HG02870 (cell line): ENCODE data around the gene GLP2R.

Experiments used
- ATAC-seq: cut with Tn5 transposase; IDR thresholded peaks from one replicate; pipeline ENCODE4 v1.9.1; 2021; ENCODE audit warnings: mild to moderate bottlenecking, moderate library complexity; ENCODE audit not compliant: unreplicated experiment

The GLP2R gene

DNA sequence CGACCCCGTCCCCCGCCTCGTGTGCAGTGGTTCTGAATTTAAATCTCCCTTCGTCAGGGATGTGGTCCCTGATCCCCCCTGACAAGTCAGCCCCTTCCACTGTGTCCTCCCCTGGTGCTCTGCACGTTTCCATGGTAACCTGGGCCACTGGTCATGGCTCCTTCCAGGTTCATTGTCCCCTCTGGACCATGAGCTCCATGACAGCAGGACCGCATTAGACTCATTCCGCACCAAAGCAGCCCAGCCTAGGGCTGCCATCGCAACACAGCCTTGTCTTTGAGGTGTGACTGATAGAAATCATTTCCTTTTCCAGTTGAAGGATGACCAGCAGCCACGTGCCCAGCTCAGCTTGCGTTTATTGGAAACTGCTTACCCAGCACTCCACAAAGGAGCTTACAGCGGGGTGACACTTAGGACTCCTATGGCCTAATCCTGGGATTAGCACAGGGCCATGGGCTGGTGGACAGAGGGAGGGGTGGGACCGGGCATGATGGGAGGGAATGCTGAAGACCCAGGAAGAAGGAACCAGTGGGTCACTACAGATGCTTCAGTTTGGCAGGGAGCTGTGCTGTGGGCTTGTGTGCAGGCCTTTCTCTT is 71.7 kb downstream of the GLP2R start:
- no peak for ATAC-seq

DNA sequence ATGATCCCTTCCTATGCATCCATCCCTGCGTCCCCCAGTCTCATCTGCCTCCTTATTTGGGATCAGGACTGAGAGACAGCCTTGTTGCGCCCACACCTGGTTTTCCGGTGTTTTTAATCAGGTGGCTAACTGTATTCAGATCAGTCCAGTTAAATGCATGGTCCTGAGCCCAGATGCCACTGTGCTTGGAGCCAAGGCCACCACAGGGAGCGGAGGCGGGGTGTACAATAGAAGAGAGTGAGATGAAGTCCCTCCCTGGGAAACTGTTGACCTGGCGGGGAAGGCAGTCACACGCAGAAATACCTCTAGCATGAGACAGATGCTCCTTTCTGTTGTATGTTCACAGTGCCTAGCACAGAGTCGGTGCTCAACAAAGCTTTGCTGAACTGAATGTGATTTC is 73.1 kb downstream of the GLP2R start:
- no peak for ATAC-seq

DNA sequence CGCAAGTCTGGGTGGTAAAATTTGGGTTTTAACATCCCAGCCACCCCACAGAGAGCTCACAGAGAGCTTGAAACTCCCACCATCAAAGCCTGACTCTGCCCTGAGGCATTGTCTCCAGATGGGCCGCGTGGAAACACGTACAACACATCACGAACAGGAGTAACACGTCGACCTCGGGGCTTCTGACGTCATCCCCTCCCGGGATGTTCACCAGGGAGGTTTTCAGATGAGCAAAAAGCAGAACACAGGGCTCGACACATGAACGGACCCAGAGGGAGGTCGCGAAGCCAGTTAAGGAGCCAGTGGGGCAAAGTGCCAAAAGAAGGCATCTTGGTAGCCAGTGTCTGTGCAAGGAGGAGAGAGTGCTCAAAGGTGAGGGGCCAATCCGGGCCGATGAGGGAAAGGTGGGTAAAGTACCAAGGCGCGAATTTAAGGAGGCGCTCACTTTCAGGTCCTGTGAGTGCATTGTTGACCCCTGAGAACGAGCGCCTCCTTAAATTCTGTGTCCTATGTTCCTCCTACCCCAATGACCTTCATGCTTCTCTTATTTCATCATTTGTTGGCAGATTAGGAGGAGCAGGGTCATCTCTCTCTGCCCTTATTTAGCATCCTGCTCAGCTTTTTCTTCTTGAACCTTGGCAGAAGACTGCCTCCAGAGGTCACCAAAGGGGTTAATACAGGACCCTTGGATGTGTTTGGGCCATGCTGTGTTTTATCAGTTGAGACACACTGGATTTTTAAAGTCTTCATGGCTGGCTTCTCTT is 73.7 kb downstream of the GLP2R start:
- ATAC-seq = no peak

DNA sequence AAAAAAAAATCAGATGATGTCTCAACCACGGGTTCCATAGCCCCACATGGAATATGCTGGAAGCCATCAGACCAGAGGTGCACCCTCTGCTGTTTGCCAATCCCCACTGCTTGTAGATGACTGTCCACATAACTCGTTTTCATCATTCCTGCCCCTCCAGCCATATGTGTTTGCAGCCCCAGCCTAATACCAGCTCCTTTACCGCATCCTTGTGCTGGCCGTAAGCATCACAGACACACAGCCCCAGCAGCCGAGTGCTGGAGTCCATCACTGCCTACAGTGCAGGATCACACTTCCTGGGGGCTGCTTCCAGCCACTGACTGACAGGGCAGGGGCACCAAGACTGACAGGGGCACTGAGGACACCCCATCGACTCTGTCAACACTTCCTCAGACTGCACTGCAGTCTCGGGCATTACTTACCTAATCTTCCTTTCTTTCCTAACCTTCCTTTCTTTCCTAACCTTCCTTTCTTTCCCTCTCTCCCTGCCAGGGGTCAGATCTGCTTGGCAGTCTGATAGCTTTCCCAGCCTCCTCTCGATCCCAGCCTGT is 74.4 kb downstream of the GLP2R start:
- ATAC-seq = no peak

DNA sequence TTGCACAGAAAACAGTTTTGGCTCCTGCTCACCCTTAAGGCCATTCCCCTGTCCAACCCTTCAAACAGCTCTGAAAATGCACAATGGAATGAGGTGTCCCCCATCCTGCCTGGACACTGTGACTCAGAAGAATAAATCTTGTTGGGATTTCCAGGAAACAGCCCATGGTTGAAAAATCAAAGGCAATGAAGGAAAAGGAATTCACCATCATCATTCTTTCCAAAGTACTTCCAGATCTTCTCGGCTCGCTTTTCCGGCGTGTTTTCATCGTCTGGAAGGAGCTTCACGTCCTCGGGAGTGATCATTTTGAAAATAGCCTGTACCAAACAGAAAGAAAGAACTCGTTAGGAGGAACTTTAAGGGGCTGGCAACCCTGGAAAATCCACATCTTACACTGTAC is 75.1 kb downstream of the GLP2R start:
- ATAC-seq = no peak

DNA sequence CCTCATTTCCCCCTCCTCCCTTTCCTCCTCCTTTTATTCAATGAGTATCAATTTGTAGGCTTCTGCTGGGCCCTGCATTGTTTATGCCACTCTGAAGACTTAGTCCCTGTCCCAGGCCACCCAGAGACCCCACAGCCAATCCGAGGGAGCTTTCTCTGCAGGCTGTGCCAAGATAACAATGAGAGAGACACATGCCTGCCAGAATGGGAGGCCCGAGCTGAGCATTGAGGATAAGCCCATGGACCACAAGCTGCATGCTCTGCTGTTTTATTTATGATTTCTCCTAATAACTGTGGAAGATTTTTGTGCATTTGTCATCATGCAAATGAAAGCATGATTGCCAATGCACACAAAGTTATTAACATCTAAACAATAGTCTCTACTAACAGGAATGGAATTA is 76.4 kb downstream of the GLP2R start:
- no peak for ATAC-seq

DNA sequence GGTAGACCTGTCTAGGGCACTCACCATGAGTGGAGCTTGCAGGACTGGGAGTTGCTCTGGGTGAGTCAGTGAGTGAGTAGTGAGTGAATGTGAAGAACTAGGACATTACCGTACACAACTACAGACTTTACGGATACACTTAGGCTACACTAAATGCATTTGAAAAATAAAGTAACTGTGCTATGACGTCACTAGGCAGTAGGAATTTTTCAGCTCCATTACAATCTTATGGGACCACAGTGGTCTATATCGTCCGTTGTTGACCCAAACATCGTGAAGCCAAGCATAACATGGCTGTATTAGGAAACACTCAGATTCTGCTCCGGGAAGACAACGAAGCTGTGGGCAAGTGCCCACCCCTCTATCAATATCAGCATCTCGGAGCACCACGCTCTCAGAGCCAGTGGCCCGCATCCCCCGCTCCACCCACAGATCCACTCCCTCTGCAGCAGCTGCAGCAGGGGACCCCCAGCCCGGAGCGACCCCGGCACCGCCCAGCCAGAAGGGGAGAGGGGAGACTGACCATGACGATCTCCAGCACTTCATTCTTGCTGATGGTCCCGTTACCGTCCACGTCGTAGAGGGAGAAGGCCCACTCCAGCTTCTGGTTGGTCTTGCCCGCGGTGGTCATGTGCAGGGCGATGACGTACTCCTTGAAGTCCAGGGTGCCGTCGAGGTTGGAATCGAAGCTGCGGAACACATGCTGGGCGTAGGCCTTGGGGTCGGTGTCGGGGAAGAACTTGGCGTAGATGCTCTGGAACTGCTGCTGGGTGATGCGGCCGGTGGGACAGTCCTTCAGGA is 78.8 kb downstream of the GLP2R start:
- ATAC-seq = no peak

DNA sequence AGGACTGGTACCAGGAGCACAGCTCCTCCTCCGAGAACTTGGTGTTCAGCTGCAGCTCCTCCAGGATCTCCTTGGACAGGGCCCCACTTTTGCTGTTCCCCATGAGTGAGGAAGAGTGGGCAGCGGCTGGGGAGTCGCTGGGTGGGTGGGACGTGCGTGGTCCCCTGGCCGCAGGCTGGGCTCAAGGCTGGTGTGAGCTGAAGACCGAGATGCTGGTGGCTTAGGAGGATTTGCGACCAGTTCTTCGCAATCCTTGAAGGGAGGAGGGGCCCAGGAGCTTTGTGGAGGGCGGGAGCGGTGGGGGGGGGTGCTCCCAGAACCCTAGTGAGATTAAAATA is 79.3 kb downstream of the GLP2R start, which contains the start of gene RCVRN:
TSS of gene RCVRN (minus strand) at position 194 of the 338 bp plus-strand sequence. CDS start at position 103, 91 bp downstream.
- no peak for ATAC-seq

DNA sequence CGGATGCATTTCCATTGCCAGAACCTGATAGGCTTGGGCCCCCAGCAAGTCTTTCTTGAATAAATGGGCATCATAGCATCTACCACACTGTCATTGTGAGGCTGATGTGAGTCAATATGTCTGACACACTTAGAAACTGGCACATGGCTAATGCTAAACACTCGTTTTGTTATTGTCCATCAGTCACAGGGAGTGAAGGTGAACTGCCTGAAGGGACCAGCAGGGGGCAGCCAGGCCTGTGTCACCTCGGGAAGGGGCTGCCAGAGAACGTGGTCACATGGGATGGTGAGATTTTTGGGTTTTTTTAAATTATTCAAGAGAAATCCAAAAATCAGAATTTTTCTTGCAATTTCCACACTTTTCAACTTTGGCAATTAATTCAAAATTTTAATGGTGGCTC is 80.2 kb downstream of the GLP2R start:
- no peak for ATAC-seq

DNA sequence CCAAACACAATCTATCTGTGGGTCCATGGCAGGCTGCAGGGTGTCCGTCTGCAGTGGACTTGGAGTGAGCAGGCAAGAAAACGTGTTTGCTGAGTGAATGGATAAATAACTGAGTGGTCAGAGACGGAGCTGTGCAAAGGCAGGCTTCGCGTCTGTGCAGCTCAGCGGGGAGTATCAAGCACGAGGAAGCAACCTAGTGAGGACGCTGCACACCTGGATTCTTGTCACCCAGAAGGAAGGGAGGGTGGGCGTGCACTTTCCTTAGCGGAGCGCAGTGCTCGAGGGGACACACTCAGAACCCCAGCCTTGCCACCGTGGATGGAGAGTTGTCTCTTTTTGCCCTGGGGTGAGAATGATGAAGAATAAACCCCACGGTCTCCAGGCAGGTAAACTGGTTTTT is 80.9 kb downstream of the GLP2R start:
- ATAC-seq = no peak

DNA sequence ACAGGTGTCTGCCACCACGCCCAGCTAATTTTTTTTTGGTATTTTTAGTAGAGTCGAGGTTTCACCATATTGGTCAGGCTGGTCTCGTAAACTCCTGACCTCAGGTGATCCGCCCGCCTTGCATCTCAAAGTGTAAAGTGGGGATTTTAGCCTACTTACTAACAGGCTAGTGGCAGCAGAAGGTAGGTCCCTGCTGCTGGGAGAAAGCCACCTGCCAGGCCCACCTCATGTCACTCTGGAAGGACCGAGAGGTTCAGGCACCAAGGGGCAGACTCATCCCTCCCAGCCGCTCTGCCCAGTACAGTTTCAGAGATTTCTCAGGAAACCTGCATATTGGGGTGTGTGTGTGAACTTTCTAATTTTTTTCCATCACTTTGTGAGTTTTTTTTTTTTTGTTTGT is 81.4 kb downstream of the GLP2R start:
- ATAC-seq = no peak

DNA sequence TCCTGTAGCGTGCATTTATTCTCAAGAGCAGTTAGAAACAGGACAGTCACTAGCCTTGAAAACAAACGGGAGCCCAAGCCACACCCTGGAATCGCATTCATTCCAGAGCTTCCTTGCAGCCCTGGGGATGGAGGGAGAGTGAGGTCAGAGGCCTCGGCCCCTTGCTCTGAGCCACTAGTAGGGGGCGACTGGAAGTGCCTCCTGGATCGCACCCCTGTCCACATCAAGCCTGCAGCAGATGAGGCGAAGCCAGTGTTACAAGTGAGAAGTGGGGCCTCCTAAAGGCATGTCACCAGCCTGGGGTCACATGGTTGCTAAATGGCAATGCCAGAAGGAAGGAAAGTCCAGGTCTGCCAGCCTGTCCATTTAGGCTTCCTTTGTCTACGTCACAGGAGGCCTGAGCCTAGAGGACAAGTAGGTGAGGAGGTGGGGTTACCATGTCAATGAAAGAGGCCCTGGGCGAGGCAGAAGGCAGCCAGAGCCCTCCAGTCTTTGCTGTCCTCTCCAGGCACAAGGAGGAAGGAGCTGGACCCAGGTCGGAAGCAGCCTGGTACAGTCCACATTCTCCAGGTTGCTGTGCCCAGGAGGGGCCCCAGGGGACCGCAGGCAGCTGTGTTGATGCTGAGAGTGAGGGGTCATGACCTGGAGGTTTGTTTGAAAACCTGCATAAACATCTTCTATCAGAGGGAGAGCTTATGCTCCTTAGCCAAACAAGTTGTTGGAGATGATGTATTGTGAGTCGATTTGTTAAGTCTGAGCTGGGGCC is 82.3 kb downstream of the GLP2R start:
- no peak for ATAC-seq

DNA sequence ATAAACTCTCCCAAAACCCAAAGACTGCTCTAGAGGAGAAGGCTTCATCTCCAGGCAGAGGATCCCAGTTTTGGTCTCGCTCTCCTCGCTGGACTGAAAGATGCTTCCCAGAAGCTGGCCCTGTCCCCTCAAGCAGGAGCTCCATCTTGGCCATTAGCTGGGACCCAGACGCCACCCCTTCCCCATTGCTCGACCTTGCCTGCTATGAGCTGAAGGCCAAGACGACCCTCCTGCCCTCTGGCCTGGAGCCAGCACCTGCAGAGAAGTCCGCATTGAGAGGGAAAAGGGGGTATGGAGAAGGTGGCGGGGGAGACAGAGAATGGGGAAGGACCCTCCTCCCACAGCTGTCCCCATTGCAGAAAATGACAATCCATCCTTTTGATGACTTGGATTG is 82.9 kb downstream of the GLP2R start:
- no peak for ATAC-seq

DNA sequence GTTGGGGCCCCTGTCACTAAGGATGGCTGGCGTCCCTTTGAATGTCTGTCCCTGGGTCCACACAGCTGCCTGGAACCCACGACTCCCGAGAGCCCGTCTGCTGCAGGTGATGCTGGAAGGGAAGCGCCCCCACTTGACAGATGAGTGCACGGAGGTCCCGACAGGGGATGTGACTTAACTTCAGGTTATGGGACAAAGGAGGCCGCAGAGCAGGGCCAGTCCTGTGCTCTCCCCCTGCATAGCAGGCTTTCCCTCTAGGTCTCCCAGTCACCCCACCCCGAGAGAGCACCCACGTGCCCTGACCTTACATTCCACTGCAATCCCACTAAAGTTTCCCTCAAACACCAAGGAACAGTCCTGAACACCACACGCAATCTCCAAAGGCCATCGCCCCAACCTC is 85.4 kb downstream of the GLP2R start:
- ATAC-seq = no peak

DNA sequence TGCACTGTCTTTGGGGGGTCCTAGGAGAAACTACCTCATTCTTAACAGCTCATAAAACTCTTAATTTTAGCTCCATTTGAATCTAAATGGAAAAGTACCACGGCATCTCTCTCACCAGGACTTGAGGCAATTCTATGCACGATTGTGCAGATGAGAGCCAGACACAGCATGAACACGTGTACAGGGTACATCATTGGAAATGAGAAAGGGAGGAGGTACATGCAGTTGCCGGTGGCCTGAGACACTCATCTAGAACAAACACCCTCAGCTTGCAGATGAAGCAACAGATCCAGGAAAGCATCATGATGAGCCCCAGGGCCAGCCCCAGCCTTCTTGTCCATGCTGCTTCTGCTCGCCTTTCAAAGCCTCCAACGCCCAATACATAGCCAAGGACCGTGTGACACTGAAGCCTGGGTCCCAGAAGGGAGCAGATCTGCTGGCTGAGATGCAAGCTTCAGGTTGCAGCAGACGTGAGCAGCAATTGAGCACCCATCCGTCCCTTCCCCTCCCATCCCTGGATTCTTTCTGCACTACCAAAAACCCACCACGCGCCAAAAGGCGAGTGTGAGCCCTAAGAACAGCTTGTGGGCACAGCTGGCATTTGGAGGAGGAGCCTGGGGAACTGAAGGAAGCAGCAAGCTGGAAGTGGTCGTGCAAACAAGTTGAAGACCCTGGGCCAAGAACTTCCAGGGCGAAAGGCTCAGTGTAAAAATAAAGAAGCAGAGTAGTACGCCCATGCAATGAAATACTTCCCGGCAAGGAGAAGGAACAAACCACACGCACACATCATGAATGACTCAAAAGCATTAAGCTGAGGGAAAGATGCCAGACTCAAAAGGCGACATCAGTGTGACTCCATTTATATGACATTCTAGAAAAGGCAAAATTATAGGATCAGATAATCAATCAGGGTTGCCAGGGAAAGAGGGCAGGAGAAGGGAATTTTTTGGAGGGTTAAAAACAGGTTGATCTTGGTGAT is 86.7 kb downstream of the GLP2R start:
- ATAC-seq = no peak

DNA sequence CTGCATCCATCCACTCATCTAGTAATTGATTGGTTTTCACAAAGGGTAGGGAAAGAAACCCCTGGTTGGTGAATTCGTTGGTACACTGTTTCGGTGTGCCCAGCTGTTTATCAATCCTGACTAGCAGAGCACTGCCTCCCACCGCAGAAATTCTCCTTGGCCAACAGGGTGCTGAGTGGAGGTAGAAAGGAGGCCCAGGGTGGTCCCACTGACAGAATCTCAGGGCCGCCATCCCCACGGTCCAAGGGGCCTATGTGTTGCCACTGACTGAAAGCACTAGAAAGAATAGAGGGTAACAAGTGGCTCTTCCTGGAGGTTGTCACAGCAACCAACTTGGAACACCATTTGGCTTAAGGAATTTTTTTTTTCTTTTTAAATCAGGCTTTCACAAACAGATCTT is 87.8 kb downstream of the GLP2R start:
- no peak for ATAC-seq

DNA sequence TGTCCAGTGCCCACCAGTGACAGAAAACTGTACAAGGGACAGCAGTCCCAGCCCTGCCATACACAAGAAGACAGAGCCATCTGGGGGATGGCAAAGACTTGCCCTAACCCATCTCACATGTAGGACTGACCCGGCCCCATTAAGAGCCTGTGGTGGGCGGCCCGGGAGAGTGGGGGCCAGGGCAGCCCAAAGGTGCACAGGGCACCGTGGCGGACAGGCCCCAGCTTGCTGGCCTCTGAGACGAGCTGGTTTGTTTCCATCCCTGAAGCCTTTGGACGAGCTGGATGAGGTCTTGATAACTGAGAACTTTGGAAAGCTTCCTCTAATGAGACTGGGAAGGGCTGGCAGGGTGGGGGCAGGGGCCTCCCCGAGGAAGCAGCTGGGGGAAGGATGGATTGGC is 90.4 kb downstream of the GLP2R start:
- no peak for ATAC-seq

DNA sequence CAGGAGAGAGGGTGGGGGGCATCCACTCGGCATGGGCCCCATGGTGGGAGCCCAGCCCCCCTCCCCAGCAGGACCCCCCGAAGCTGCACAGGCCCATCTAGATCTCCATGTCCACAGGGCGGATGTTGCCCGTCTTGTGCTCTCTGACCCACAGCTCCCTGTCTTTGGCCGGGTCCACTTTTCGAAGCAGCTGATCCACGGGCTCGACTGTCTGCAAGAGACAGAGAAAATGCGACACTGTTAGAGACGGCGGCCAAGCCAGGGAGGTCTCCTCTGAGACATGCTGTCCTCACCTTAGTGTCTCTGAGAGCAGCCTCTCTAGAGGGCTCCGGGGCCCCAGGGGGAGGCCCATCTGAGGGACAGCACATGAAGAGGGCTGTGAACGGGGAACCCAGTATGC is 91.4 kb downstream of the GLP2R start:
- ATAC-seq = no peak

DNA sequence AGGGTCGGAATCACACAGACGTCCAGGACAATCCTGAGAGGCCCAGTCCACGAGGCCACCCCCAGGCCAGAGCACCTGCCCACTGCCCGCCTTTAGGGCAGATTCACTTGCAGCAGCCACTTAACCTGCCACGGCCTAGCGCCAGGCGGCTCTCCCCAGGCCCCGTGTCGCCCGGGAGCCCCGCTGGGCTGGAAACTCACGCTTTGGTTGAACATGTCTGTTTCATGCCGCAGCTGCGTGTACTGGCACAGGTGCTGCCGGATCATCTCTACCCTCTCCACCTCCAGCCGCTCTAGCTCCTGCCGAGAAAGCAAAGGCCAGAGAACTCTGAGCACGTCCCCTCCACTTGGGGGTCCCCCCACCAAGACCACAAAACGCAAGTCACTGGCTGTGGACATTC is 92.1 kb downstream of the GLP2R start:
- ATAC-seq = no peak

DNA sequence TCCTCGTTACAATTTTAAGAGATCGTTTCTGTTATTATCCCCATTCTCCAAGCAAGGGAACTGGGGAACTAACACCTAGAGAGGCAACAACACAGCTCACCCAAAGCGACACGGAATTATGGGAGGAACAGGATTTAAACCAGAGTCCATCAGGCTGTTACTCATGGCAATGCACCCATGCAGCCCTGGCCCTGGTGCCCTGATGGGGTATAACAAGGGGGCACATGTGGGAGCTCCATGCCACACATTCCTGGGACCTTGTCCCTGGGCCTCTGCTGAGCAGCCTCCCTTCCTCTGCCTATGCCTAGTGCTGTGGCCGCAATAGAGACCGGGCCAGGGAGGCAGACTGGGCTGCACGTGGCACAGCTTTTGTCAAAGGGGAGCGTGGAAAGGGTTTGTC is 92.6 kb downstream of the GLP2R start:
- ATAC-seq = no peak
